ENCODE data around the gene DNAH14.
A peak's percentile ranks its signal among the peaks of the same experiment; 100 is the strongest.

Gene DNAH14

DNA sequence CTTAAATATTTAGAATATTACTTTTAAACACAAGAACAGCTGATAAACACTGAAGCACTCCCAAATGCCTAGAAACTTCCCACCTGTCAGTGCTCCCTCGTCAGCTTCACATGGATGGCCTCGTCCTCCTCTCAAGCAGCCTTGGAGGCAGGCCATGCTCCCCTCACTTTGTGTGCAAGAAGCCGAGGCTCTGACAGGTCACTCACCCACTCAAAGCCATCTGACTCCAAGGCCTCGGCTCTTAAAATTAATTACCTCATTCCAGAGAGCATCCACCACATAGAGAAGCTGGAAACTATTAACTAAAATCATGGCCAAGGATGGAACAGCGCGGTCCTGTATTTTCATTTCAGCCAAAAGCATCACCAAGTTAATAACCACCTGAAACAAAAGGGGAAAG is 480.6 kb downstream of the DNAH14 start:
- DNase-seq, result no peak

DNA sequence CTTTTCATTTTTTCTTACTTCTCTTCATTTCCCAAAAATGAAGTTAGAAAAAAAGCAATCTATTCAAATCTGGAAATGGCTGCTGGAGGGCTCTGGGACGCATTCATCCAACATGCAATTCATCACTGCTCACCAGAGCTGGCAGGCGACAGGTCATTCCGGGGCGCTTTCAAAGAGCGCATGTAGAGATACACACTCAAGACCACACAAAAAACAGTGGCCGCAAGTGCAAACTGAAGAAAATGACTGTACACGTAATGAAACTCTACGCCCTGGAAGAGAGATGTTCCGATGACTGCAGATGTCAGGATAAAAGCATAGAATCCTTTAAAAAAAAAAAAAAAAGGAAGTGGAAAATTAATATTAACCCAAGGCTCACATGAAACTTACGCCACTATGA is 482.8 kb downstream of the DNAH14 start:
- DNase-seq, result no peak

DNA sequence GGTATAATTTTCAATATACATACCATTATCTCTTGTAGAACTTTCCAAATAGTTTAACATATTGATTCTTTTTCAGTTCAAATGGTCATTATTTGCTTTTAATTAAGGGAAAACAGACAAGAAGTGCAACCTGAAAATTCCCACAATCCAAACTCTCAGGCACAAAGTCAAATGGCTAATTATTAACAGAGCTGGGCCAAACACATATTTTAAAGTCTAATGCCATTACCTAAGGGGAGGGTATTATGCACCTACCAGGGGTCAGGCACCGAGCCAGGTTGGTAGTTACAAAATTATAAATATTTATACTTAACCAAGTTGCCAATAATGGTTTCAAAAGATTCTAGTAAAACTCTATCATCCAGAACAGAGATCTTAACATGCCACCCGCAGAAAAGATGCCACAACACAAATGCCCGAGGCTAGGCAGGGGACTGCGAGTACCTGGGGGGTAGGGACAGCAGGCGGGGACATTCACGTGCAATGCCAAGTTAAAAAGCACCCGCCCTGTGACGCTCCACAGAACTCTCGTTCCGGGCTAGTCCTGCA is 483.4 kb downstream of the DNAH14 start:
- no peak for DNase-seq

DNA sequence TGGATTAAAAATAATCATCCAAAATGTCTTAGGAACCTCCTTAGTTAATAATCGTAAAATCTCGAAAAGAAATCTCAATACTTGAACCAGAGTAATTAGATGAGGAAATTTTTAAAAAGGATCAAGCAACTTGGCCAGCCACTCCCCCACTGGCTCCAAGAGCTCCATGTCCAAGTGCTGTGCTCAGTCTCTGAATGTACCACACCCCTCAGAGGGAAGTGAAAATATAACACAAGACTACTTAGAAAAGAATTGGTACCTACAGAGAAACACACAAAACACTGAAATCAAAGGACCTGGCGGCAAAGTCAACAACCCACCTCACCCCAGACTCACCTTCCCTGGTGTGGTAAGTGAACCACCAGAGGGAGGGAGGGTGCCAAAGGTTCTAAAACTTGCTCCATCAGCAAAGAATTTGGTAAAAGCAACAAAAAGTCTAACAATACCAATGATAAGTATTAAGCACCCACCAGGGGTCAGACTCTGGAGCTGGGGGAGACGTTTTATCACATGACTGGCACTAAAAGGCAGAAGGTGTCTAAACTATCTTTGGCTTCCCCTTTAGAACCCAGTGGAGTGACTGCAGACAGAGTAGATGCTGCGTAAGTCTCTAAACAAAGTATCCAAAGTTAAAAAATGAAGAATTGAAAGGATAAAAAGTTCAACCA is 484.4 kb downstream of the DNAH14 start:
- DNase-seq, result no peak

DNA sequence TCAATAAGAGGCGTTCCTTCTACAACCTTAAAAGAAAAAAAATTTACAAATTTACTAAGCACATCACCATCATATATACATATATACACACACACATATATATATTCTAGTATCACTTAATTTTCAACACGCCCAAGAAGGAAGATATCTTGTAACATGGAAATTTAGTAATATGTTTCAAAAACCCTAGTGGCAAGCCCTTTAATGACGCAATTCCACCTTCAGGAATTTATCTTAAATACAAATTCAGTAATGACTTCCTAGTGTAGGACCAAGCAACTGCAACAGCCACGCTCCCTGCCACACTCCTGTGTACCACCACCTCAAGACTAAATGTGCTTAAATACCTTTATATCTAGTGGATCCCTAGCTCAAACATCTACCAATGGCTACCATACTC is 485.8 kb downstream of the DNAH14 start:
- no peak for DNase-seq

DNA sequence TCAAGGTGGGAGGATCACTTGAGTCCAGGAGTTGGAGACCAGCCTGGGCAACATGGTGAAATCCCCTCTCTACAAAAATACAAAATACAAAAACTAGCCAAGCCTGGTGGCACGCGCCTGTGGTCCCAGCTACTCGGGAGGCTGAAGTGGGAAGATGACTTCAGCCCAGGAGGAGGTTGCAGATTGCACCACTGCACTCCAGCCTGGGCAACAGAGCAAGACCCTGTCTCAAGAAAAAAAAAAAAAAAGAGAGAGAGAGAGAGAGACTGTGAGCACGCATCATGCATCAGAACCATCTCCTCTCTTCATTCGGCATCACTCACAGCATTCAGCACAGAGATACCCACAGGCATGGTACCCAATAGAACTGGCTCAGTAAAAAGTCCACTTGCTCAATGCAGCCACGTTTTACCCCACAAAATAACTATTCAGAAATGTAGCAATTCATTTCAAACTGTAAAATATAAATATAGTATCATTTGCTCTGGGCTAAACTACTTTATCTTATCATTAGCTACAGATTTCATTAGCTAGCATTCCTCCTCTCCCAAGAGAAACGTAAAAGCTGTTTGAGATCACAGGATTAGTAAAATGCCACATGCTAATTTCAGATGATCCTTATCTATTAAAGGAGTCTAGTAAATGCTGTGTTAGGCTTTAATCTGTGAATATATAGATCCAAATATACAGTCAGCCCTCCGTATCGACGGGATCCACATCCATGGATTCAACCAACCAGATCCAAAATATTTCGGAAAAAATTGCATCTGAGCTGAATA is 486.7 kb downstream of the DNAH14 start:
- no peak for DNase-seq

DNA sequence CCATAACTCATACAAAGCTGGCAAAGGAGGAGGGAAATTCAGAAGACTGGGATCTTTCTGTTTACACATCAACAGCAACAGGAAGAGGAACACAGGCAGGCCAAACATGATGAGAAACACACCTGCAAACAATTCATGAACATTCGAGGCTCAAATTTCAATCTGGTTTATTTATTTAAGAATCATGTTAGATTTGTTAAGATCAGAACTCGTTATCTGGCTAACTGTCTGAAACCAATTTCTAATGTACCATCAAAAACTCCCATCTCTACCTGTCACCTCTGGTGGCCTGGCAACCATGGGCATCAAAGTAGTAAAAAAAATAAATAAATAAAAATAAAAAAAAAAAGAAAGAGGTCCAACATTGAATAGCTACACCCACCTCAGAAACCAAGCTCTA is 488.6 kb downstream of the DNAH14 start:
- DNase-seq, result no peak

DNA sequence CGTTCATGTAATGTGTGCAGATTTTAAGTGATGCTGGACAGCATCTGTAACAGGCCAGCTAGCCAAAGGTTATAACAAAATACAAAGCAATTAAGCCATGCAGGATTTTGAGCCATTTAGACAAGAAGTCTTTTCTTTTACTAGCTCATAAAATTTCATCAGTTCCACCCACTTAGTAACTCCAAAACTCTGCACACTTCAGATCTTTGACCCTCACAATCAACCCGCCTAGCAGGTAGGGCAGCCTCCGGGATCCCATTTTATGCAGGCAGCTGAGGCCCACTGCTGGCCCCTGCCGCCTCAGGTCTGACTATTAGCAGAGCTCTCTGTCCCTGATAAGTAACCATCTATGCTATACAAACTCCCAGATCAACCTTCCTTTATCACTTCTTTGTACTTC is 489.1 kb downstream of the DNAH14 start:
- DNase-seq, result no peak

DNA sequence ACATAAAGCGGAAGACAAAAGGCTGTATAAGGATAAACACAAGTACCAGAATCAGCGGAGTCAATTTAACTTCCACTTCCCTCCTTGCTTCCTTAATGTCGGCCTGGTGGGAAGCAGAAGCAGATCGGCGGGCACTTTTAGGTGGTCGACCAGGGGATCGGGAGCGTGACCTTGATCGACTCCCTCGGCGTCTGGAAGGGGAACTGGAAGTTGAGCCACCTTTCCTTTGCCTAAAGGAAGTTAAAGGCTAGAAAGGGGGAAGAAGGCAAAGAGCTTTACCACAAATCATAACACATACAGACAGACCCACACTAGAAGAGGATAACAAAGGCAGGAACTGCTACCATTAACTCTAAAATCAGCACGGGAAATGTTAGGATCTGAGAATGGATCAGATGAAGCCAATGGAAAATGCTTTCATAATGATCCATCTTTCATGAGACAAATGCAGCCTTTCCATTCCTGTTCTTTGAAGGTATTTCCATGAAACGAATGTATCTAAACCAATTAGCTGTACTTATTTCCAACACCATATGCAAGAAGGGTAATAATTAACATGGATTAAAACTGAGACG is 492.6 kb downstream of the DNAH14 start:
- no peak for DNase-seq

DNA sequence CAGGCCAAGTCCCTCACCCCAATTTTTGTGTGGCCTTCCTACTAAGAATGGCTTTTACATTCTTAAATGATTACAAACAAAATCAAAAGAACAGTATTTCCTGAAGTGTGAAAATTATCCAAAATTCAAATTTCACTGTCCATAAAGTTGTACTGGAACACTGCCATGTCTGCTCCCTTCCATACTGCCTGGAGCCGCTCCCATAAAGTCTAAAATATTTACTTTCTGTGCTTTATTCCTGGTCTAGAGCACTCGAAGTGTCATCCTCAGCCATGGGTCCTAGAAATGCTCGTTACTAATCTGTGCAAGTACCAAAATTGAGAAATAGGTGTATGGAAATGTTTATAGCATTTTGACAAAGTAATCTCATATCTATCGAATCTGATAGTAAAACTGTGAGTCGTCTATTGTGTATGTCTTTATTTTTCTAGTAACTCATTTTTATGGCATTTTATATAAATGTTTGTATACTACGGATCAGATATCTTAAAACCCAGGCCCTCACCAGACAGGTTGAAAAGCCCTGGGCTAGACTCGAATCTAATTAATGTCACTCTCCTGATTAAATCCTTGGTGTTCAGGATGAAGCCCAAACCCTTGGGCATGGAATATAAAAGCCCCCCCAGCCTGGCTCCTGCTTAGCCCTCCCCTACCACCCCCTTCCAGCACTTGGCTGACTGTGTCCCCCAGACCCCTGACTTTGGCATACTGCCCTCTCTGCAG is 493.5 kb downstream of the DNAH14 start:
- DNase-seq, result no peak

DNA sequence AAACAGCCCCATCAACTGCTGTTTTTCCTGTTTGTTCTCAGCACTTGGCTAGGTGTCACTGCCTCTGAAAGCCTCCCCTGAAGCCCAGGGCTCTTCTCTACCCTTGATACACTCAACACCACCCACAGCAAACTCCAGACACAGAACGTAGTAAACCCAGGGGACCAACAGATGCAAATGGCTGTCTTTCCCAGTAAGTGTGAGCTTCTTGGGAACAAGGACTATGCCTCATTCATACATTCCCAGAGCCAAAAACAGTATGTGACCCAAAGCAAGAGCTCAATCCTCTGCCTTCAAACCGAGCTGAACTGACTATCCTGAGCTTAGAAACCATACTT is 494.0 kb downstream of the DNAH14 start:
- no peak for DNase-seq

DNA sequence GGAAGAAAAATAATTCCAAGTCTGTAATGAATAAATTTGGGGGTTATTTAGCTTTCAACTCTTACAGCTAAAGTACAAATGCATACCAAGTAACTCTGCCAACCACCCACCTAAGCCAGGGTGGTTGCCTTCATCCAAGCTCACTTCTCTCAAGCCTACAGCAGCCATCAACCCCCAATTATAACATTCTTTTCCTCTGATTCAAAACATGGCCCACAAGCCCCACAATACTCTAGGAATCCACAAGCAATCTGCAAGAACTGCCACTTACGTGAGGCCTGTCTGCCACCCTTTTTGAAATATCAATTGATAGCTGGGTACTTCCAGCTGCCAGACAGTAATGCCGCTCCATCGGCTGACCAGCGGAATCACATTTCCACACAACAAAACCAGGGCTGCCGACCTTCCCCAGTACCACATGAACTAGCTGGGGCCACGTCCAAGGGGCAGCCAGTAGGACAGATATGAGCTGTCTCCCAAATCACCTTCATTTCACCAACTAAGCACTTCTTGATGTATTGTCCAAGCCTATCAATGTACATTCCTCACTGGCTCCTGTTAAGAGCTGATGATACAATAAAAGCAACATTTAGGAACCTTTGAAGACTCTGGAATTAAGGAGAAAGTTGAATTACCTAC is 495.2 kb downstream of the DNAH14 start:
- peak; percentile 73 for DNase-seq

DNA sequence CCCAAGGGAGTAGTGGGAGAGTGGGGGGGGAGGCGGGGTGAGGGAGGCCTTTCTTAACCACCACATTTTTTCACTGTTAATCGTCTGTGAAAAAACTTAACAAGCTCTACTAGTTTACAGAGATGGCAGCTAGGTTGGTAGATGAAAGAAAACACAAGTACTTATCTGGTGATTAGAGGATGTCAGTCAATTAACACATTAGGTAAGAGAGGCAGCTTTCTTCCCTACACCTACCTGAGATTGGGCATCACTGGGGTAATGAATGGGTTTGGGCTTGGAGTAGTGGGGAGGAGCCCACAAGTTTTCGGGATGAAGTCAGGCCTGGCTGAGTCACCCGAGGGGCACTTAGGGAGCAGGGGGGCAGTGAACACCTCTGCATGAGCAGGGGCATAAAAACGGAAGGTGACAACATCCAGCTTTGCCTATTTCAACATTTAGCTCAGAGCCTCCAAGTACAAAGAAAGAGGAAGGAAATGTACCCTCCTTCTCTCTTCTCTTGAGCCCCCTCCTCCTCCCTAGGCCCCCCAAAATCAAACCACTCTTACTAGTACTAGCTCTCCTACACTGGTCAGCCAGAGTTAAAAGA is 495.8 kb downstream of the DNAH14 start:
- DNase-seq, result peak; percentile 63

DNA sequence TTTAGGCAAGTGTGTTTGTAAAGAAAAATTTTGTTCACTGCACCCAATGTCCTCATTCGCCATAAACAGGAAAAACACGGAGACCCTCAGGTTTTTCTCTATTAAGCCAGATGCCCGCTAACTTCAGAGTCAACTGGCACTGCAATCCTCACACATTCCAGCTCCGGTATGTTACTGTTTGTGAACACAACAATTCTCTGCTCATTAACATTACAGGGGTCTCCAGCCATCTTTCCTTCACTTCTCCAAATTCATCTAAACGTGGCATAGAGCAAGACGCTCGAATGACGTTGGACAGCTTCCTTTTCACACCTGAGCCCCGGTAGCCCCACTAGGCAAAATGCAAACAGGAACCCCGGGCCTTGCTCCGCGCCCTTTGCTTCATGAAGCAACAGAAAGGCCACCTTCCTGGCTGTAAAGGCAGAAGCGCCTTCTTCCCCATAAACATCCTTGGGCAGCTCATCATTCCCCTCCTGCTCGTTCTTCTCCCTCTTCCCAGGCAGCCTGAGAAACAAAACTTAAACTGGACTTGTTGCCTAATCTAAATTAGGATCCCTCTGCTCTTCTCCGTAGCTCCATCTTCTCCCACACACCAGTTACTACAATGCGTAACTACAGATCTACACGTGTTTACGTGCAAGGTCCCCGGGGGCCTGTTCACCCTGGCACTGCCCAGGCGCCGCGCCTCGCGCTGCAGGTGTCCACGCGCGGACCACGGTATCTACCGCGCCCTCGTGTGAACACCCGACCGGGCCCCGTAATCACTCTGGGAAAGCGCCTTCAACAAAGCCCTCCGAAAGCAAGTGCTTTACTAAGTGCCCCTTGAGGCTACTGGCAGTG is 497.1 kb downstream of the DNAH14 start:
- DNase-seq, result peak; percentile 6

DNA sequence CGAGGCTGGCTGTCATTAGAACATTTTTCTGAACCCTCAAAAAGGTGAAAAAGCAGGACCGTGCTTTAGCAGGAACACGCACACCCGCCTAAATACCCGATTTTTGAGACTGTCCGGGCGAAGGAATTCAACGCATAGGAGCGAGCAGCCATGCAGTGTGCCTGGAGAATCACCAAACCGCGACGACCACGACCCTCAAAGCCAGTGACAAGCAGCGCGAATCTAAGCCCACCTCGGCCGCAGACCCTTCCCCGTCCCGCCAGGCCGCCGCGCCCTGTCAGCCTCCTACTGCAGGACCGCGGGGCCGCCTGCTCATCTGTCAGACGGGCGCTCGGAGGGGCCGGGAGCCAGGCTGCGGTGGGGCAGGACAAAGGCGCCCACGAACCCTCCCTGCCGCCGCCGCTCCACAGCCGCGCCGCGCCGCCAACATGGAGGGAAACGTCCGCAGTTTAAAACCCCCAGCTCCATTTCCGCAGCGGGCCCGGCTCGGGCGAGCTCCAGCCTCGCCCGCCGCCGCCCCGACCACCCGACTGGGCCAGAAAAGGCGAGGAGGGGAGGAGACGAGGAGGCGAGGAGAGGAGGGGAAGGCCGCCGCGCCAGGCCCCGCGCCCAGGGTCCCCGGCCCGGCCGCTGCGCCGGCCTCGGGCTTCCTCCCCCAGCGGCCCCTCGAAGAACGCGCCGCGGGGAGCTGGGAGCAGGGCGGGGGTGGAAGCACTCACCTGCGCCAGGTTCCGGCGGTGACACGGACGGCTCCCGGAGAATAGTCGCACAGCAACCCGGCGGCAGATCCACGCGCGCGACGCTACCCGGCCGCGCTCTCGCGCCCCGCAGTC is 498.0 kb downstream of the DNAH14 start, which contains the start of gene LBR:
Gene LBR, minus strand, starts transcription at position 804 of the 833 bp plus-strand sequence. CDS start 3,963 bp downstream, outside the sequence.
- peak; percentile 30 for DNase-seq

DNA sequence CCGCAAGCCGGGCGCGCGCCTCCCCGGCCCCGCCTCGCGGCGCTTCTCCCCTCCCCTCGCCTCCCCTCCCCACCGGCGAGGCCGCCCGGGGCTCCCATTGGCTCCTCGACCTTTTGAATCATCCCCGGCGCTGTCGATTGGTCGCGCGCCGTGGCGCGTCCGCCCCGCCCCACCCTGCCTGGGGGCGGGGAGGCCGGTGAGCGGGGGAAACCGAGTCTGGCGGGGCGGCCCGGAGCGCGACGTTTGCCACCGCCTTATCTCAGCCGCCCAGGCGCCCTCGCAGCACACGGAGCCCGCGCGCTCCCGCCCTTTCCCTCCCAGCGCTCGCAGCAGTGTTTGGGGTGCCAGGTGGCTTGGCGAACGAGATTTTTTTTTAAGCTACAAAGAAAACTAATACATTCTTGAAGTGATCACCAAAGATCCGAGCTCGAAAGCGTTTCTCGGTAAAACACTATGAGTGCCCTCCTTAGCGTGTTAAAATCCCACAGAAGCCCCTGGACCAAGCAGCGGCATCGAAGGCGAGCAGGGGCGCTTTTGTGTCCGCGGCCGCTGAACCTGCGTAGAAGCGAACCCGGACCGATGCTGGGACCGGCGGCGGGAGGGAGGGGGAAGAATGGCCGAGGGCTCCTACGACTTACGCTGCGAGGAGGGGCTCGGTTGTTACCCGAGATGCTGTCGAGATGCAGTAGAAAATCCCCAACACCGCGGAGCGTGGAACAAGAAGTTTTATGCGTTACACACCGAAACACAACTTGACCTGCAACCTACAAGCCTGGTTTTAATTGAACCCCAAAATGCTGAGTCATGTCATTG is 498.8 kb downstream of the DNAH14 start:
- DNase-seq, result peak; percentile 89

DNA sequence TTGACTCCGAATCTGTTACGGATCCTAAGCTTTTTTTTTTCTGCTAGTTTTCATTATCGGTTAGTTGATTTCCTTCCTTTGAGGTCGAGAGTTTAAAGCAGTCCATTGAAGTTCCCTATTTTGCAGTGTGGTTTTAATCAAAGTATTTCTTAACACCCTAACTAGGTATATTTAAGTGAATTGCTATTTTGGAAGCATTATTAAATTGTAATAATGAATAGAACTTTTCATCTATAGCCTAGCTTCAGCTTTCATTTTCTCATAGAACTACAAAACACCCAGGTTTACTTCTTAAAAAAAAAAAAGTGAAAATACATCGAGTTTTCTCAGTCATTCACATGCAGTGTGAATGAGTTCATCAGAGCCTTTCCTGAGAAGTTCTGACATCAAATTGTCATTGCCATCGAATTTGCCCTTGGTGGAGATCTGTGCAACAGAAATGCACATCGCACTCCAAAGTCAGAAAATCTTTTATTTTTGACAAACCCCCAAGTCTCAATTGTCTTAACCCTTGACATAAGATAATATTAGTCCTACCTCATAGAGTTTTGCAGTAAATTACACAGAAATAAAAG is 499.5 kb downstream of the DNAH14 start:
- DNase-seq, result no peak

DNA sequence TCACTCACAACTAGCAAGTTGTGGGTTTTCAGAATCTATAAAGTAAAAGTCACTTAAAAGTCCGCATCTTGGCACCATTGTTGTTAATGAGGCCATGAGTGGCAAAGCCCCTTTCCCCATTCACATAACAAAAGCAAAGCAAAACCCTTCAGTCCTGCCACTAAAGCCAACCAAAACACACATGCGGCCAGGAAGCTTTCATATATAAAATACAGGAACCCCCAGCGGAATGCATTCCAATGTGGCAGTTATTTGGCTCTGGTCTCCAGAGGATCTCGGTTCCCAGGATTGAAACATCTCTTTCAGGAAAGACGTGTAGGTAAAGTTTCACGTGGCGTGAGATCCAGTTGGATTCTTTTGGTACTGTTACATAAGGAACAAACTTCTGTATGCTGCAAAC is 500.8 kb downstream of the DNAH14 start:
- no peak for DNase-seq

Measured in fibroblast of skin of abdomen (primary cell).